Left lung (tissue), 10 donors: ENCODE data around the gene AMER3. TPM values are rescaled to one million over a fixed set of nuclear protein-coding genes. Genes with fewer than 3 reads are reported as not detected.

Experiments
- ATAC-seq: fragments of 200-7000 bp; cut with Tn5 transposase; one replicate; pipeline ENCODE4 v1.9.1; 2020; ENCODE audit warnings: moderate library complexity
- DNase-seq, 4 donors: peaks; one replicate each; pipeline ENCODE4 v3.0.0-alpha.2; 2013 to 2020
- H3K27ac ChIP-seq, 2 donors: fragments of 200-600 bp; sonication (generic) in 1 of 2; one replicate each; pipeline versions ENCODE4 v1.5.0 to v1.8.0; 2020 to 2021
- H3K27me3 ChIP-seq, 2 donors: fragments of 200-600 bp; sonication (generic) in 1 of 2; one replicate each; pipeline versions ENCODE4 v1.5.0 to v1.8.0; 2020 to 2021
- H3K36me3 ChIP-seq, 2 donors: fragments of 200-600 bp; sonication (generic) in 1 of 2; one replicate each; pipeline versions ENCODE4 v1.5.0 to v1.8.0; 2020 to 2021
- H3K4me1 ChIP-seq, 2 donors: fragments of 200-600 bp; one replicate each; pipeline ENCODE4 v1.8.0; 2021
- H3K4me3 ChIP-seq, 2 donors: fragments of 200-600 bp; sonication (generic) in 1 of 2; one replicate each; pipeline versions ENCODE4 v1.5.0 to v1.8.0; 2020 to 2021; ENCODE audit warnings: mild to moderate bottlenecking in 1 of 2
- H3K9me3 ChIP-seq, 2 donors: fragments of 200-600 bp; sonication (generic) in 1 of 2; one replicate each; pipeline versions ENCODE4 v1.5.0 to v1.8.0; 2020 to 2021
- intact Hi-C, 2 donors: fragments of 100-400 bp; cut with DNase I; formaldehyde crosslinking; loops; one replicate each; pipeline versions ENCODE4 v1.11.2 to v1.14.2; 2022
- polyA plus RNA-seq, 6 donors: library from polyadenylated mRNA; unstranded; fragments of 120-200 nt; gene quantifications; one replicate each; pipeline ENCODE4 v1.2.1, GENCODE V29; 2013; ENCODE audit not compliant: insufficient read length in 6 of 6
- total RNA-seq, 2 donors: library from RNA; stranded (reverse); fragmentation: NEBNext Ultra II Directional; extraction: Animal tissue kit (Norgen Biotek cat#: 25700); gene quantifications; one replicate each; pipeline ENCODE4 v1.2.1, GENCODE V29; 2021
- TF ChIP-seq, protein P1 (sequence below), 2 donors: fragments of 200-600 bp; sonication (generic) in 1 of 2; IDR thresholded peaks; one replicate each; pipeline versions ENCODE4 v1.5.0 to v1.8.0; 2021; ENCODE audit warnings: antibody characterized with exemption in 2 of 2
- donor health status: DM: no; HTN: yes; CAD: no.
- donor health status: DM: no; HTN: no; CAD: no.

The AMER3 gene
- total and polyA plus RNA-seq, 8 donors, result 0.04 to 0.15 (median 0.09) TPM; not detected in 3

DNA sequence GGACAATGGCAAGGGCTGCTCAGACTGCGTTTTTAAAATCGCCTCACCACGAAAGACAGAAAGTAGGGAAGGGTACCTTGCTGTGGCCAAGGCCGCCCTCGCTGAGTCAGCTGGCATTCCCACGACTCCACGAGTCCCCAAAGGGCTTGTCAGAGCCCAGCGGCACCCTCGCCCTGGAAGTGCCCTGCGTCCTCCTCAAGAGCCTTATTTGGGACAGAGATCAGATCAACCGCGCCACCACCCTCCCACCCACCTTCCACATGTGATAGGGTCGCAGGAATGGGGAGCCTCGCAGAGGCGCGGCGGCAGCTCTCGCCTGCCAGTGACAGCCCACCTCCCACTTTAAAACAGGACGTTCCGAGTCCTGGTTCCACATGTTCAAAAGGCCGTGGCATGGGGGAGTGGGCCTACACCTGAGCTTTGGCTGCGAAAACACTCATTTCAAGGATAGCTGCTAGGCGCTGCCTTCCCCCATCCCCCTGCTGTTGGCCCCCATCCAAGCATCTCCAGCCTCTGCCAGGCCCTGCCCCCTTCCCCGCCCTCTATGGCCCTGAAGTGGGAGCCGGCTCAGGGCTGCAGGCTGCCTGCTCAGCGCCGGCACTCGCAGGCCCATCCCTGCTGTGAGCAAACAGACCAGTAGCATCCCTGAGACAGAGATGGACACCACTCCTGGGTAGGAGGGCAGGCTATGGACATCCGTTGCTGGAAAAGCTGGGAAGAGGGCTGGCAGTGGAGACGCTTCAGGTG is 43.3 kb downstream of the AMER3 start:
- peak in 2 of 4 donors; percentile 44 to 69 for DNase-seq
- TF ChIP-seq, protein P1, sequence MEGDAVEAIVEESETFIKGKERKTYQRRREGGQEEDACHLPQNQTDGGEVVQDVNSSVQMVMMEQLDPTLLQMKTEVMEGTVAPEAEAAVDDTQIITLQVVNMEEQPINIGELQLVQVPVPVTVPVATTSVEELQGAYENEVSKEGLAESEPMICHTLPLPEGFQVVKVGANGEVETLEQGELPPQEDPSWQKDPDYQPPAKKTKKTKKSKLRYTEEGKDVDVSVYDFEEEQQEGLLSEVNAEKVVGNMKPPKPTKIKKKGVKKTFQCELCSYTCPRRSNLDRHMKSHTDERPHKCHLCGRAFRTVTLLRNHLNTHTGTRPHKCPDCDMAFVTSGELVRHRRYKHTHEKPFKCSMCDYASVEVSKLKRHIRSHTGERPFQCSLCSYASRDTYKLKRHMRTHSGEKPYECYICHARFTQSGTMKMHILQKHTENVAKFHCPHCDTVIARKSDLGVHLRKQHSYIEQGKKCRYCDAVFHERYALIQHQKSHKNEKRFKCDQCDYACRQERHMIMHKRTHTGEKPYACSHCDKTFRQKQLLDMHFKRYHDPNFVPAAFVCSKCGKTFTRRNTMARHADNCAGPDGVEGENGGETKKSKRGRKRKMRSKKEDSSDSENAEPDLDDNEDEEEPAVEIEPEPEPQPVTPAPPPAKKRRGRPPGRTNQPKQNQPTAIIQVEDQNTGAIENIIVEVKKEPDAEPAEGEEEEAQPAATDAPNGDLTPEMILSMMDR (IDR thresholded peaks at IDR 0.05), result no peak
- intact Hi-C loops, result loop anchor here in 1 of 2 donors (5.0 kb wide), 1 partner anchor 74 kb away; no protein-coding TSS in a partner anchor
- H3K27me3 ChIP-seq, result peaks cover 0 to 27% of the 10 kb centered on the region in 2 donors
- H3K27ac ChIP-seq, result no peak overlapping the region
- peak; percentile 1 for ATAC-seq
- H3K36me3 ChIP-seq, result no peaks in the 10 kb centered on the region
- H3K4me1 ChIP-seq, result peaks cover 6 to 12% of the 10 kb centered on the region in 2 donors
- H3K9me3 ChIP-seq, result no peaks in the 10 kb centered on the region
- H3K4me3 ChIP-seq, result peak overlapping the region; percentile 73 to 91

DNA sequence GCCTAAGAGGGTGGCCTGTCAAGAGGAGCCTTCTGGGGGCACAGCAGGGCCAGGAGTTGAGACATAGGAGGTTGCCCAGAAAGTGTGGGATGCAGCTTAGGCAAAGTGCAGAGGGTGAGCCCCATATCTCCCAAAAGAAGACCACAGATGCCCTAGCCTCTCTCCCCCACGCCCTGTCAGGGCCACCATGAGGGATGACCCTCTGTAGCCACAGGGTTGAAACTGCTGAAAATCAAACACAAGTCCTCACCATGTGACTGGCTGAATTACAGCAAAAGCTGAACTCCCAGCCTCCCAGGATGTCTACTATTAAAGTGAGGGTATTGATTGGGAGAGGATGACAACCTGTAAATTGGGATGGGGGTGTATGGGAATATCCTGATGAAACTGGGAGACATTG is 44.0 kb downstream of the AMER3 start:
- ATAC-seq (no peak), DNase-seq (no peak)
- H3K4me3 ChIP-seq, result no peak overlapping the region
- H3K36me3 ChIP-seq, result no peaks in the 10 kb centered on the region
- no peak overlapping the region for H3K27ac ChIP-seq
- peaks cover 6 to 12% of the 10 kb centered on the region in 2 donors for H3K4me1 ChIP-seq
- TF ChIP-seq, protein P1 (IDR thresholded peaks at IDR 0.05), result no peak
- H3K9me3 ChIP-seq, result no peaks in the 10 kb centered on the region
- peaks cover 0 to 22% of the 10 kb centered on the region in 2 donors for H3K27me3 ChIP-seq
- intact Hi-C loops, result loop anchor here in 1 of 2 donors (5.0 kb wide), 1 partner anchor 73 kb away; no protein-coding TSS in a partner anchor

DNA sequence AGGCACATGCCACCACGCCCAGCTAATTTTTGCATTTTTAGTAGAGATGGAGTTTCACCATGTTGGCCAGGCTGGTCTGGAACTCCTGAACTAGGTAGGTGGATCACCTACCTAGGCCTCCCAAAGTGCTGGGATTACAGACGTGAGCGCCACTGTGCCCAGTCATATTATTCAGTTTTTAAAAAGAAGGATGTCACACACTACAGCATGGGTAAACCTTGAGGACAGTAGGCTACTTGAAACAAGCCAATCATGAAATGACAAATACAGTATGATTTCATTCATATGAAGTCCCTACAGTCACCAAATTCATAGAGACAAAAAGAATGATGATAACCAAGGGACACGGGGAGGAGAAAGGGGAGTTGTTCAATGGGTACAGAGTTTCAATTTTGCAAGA is 50.3 kb downstream of the AMER3 start:
- no peaks in the 10 kb centered on the region for H3K9me3 ChIP-seq
- ATAC-seq (no peak), DNase-seq (no peak)
- intact Hi-C loops, result no loop called here
- no peak overlapping the region for H3K4me3 ChIP-seq
- no peaks in the 10 kb centered on the region for H3K4me1 ChIP-seq
- H3K27me3 ChIP-seq, result peaks cover 0 to 6% of the 10 kb centered on the region in 2 donors
- TF ChIP-seq, protein P1 (IDR thresholded peaks at IDR 0.05), result no peak
- H3K27ac ChIP-seq, result no peak overlapping the region
- no peaks in the 10 kb centered on the region for H3K36me3 ChIP-seq

DNA sequence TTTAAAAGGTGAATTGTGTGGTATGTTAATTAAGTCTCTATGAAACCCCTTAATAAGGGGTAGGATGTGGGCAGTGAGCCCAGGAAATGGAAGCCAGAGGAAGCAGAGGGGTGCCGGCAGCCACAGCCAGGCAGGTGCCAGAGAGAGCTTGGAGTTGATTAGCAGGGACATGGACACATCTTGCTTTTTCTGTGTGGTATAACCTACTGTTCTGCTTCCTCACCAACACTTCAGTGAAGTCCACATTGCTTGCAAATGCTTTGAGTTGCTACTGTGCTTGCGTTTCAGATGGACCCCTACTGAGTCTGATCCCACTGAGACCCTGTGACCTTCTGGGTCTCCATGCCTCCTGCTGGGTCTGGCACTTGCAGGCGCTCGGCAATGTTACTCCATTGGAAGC is 51.0 kb downstream of the AMER3 start:
- Histone ChIP-seq H3K4me1 (no peaks in the 10 kb centered on the region), H3K4me3 (no peak overlapping the region), H3K9me3 (no peaks in the 10 kb centered on the region), H3K27me3 (peaks cover 0 to 2% of the 10 kb centered on the region in 2 donors), H3K36me3 (no peaks in the 10 kb centered on the region), H3K27ac (no peak overlapping the region)
- TF ChIP-seq, protein P1 (IDR thresholded peaks at IDR 0.05), result no peak
- ATAC-seq (no peak), DNase-seq (no peak)
- intact Hi-C loops, result no loop called here

DNA sequence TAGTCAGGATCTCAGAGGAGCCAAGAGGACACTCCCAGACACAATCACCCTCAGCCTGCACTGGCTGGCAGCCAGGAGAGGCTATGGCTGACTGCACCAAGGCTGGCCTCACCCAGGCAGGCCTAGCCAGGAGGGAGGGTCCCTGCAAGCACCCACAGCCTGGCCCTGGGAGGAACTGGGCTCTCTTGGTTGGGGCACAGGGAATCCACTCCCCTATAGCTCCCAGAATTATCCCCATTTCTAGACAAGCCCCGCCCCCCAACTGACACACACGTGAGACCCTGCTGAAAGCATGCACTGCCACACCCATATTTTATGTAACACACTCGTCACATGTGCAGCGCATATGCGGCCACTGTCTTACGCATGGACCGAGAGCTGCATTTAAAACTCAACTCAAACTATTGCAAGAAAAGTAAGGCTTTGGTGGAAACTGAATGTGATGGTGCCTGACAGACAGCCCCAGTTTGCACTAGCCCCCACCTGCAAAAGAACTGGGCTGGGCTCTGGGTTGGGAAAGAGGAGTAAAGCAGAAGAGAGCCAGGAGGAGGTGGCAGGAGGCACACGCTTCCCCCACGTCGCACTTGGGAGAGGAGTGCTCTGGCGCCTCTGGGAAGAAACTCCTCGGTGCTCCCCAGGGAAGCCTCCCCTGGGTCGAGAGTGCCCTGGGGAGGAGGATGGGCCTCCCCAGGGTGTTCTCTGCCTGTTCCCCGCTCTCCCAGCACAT is 52.5 kb downstream of the AMER3 start:
- DNase-seq, result no peak
- intact Hi-C loops, result no loop called here

More for the DNA sequence above, 52.5 kb downstream of the AMER3 start:
- Histone ChIP-seq H3K4me1 (no peaks in the 10 kb centered on the region), H3K4me3 (no peak overlapping the region), H3K27ac (no peak overlapping the region), H3K9me3 (no peaks in the 10 kb centered on the region), H3K27me3 (peaks cover 0 to 6% of the 10 kb centered on the region in 2 donors), H3K36me3 (no peaks in the 10 kb centered on the region)
- TF ChIP-seq, protein P1 (IDR thresholded peaks at IDR 0.05), result no peak
- ATAC-seq, result no peak
